Measurements from ENCODE around the gene ABCC4. TPM values are rescaled to one million over a fixed set of nuclear protein-coding genes. Genes with fewer than 3 reads are reported as not detected.

ABCC4 gene
- total RNA-seq, 1 experiment from 2014 or later = 12.5 TPM

GRCh38 chr13:95216182-95216581 is 85.1 kb downstream of the ABCC4 start:
- no peak overlapping the region for H3K4me3 Mint-ChIP-seq (ENCODE audit: low read depth, unreplicated experiment)
- DNase-seq = no peak
- H3K27ac Mint-ChIP-seq (ENCODE audit: unreplicated experiment) = no peak overlapping the region
- no peaks in the 10 kb centered on the region for H3K36me3 Mint-ChIP-seq (ENCODE audit: insufficient read depth, unreplicated experiment)
- peaks cover 9% of the 10 kb centered on the region for H3K4me1 Mint-ChIP-seq (ENCODE audit: low read depth, unreplicated experiment)
- intact Hi-C loops (cut with micrococcal nuclease; ENCODE audit: unreplicated experiment) = no loop called here
- BruUV-seq (replicated peaks) = no TSS peak
- no peaks in the 10 kb centered on the region for H3K9me3 Mint-ChIP-seq (ENCODE audit: low read depth, unreplicated experiment)
- TF ChIP-seq CTCF (IDR thresholded peaks at IDR 0.05; ENCODE audit: unreplicated experiment) = no peak
- CTCF ChIA-PET = no interaction called here
- H3K27me3 Mint-ChIP-seq (ENCODE audit: unreplicated experiment) = no peaks in the 10 kb centered on the region

GRCh38 chr13:95212983-95213850 is 88.0 kb downstream of the ABCC4 start:
- CTCF ChIA-PET = no interaction called here
- Mint-ChIP-seq H3K36me3 (ENCODE audit: insufficient read depth, unreplicated experiment) (no peaks in the 10 kb centered on the region), H3K27me3 (ENCODE audit: unreplicated experiment) (no peaks in the 10 kb centered on the region), H3K9me3 (ENCODE audit: low read depth, unreplicated experiment) (no peaks in the 10 kb centered on the region), H3K4me3 (ENCODE audit: low read depth, unreplicated experiment) (no peak overlapping the region), H3K4me1 (ENCODE audit: low read depth, unreplicated experiment) (peaks cover under 1% of the 10 kb centered on the region), H3K27ac (ENCODE audit: unreplicated experiment) (no peak overlapping the region)
- DNase-seq = no peak
- TF ChIP-seq CTCF (IDR thresholded peaks at IDR 0.05; ENCODE audit: unreplicated experiment) = no peak
- no TSS peak for BruUV-seq (replicated peaks)
- intact Hi-C loops (cut with micrococcal nuclease; ENCODE audit: unreplicated experiment) = no loop called here

GRCh38 chr13:95209109-95209508 is 92.1 kb downstream of the ABCC4 start:
- H3K36me3 Mint-ChIP-seq (ENCODE audit: insufficient read depth, unreplicated experiment) = no peaks in the 10 kb centered on the region
- CTCF ChIA-PET = no interaction called here

GRCh38 chr13:95207769-95208366 is 93.4 kb downstream of the ABCC4 start:
- Mint-ChIP-seq H3K36me3 (ENCODE audit: insufficient read depth, unreplicated experiment) (no peaks in the 10 kb centered on the region), H3K4me1 (ENCODE audit: low read depth, unreplicated experiment) (no peaks in the 10 kb centered on the region), H3K27me3 (ENCODE audit: unreplicated experiment) (no peaks in the 10 kb centered on the region), H3K27ac (ENCODE audit: unreplicated experiment) (no peak overlapping the region), H3K4me3 (ENCODE audit: low read depth, unreplicated experiment) (no peak overlapping the region), H3K9me3 (ENCODE audit: low read depth, unreplicated experiment) (no peaks in the 10 kb centered on the region)
- DNase-seq = no peak
- no TSS peak for BruUV-seq (replicated peaks)
- intact Hi-C loops (cut with micrococcal nuclease; ENCODE audit: unreplicated experiment) = no loop called here
- TF ChIP-seq CTCF (IDR thresholded peaks at IDR 0.05; ENCODE audit: unreplicated experiment) = no peak
- CTCF ChIA-PET = no interaction called here

More at GRCh38 chr13:95209109-95209508, 92.1 kb downstream of the ABCC4 start:
- no TSS peak for BruUV-seq (replicated peaks)
- TF ChIP-seq CTCF (IDR thresholded peaks at IDR 0.05; ENCODE audit: unreplicated experiment) = no peak
- no peak for DNase-seq
- Mint-ChIP-seq H3K9me3 (ENCODE audit: low read depth, unreplicated experiment) (no peaks in the 10 kb centered on the region), H3K4me1 (ENCODE audit: low read depth, unreplicated experiment) (no peaks in the 10 kb centered on the region), H3K4me3 (ENCODE audit: low read depth, unreplicated experiment) (no peak overlapping the region), H3K27ac (ENCODE audit: unreplicated experiment) (no peak overlapping the region), H3K27me3 (ENCODE audit: unreplicated experiment) (no peaks in the 10 kb centered on the region)
- intact Hi-C loops (cut with micrococcal nuclease; ENCODE audit: unreplicated experiment) = no loop called here
